Measurements from ENCODE around the gene NLE1.

- TF ChIP-seq CTCF (IDR thresholded peaks at IDR 0.05) (no peak), EZH2 (IDR thresholded peaks at IDR 0.05) (no peak)
Measured at GRCh38 chr17:35103271-35103670, 38.8 kb downstream of the NLE1 start.
